ENCODE data around the gene TRIM6. TPM values are rescaled to one million over a fixed set of nuclear protein-coding genes. Genes with fewer than 3 reads are reported as not detected.
"Not testable (repeated sequence)": the region's sequence is repeated elsewhere in the genome, so short reads cannot be mapped to it uniquely, and the experiment has no call there.

The TRIM6 gene
- total RNA-seq, 2 donors from 2014 or later: 1.3 TPM

DNA sequence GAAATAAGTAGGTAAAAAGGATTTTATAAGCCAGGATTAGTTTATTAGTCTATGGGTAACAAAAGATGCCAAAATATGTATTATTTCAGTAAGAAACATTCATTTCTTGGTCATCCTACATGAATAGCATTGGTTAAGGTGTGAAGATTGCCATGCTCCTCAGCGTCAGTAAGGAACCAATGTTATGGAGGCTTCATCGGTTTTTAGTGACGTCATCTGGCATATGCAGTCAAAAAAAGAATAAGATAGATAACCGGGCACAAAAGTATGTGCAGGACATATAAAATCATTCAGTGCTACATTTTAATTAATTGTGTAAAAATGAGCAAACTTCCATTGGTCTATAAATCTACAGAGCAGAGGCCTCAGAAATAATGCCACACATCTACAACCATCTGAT, 59.0 kb downstream of the TRIM6 start:
- H3K4me1 ChIP-seq: no peaks in the 10 kb centered on the region
- TF ChIP-seq, protein P1, sequence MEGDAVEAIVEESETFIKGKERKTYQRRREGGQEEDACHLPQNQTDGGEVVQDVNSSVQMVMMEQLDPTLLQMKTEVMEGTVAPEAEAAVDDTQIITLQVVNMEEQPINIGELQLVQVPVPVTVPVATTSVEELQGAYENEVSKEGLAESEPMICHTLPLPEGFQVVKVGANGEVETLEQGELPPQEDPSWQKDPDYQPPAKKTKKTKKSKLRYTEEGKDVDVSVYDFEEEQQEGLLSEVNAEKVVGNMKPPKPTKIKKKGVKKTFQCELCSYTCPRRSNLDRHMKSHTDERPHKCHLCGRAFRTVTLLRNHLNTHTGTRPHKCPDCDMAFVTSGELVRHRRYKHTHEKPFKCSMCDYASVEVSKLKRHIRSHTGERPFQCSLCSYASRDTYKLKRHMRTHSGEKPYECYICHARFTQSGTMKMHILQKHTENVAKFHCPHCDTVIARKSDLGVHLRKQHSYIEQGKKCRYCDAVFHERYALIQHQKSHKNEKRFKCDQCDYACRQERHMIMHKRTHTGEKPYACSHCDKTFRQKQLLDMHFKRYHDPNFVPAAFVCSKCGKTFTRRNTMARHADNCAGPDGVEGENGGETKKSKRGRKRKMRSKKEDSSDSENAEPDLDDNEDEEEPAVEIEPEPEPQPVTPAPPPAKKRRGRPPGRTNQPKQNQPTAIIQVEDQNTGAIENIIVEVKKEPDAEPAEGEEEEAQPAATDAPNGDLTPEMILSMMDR (IDR thresholded peaks at IDR 0.05): no peak

GRCh38 chr11:5656956-5657355, 60.5 kb downstream of the TRIM6 start:
- not testable (repeated sequence) for H3K4me1 ChIP-seq; H3K27me3 ChIP-seq; H3K4me3 ChIP-seq; H3K36me3 ChIP-seq; DNase-seq (ENCODE audit: low spot score); H3K9me3 ChIP-seq; H3K27ac ChIP-seq

More for the DNA sequence above, 59.0 kb downstream of the TRIM6 start:
- Histone ChIP-seq H3K36me3 (no peaks in the 10 kb centered on the region), H3K27ac (no peak overlapping the region), H3K4me3 (no peak overlapping the region), H3K9me3 (peaks cover 0 to 12% of the 10 kb centered on the region in 2 donors), H3K27me3 (no peaks in the 10 kb centered on the region)
- no peak for DNase-seq (ENCODE audit: low spot score)

DNA sequence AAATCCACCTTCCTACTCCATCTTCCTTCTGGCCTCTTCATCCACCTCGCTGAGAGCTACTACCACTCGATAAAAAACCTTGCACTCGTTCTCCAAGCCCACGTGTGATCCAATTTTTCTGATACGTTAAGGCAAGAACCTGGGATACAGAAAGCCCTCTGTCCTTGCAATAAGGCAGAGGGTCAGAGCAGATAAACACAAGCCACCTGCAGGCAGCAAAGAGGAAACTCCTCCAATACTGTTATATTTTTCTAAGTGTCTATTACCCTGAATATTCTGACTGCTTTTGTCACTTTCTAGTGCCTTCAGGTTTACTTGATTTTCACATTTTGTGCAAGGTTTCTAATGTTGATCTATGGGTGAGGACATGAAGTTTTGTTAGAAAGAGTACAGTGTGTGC, 61.9 kb downstream of the TRIM6 start:
- no peak overlapping the region for H3K27ac ChIP-seq
- TF ChIP-seq, protein P1 (IDR thresholded peaks at IDR 0.05): no peak
- no peaks in the 10 kb centered on the region for H3K9me3 ChIP-seq
- no peak overlapping the region for H3K4me3 ChIP-seq
- DNase-seq (ENCODE audit: low spot score): no peak
- no peaks in the 10 kb centered on the region for H3K27me3 ChIP-seq
- H3K36me3 ChIP-seq: no peaks in the 10 kb centered on the region
- no peaks in the 10 kb centered on the region for H3K4me1 ChIP-seq

Other genes starting within 250 kb of the TRIM6 start
- not detected for gene OR51B6, start 245.1 kb upstream of the TRIM6 start, total RNA-seq
- gene OR51M1, start 212.8 kb upstream of the TRIM6 start, total RNA-seq: not detected
- not detected for gene OR51Q1, start 174.5 kb upstream of the TRIM6 start, total RNA-seq
- not detected for gene OR51I1, start 155.1 kb upstream of the TRIM6 start, total RNA-seq
- not detected for gene OR51I2, start 147.3 kb upstream of the TRIM6 start, total RNA-seq
- not detected for gene OR52D1, start 108.0 kb upstream of the TRIM6 start, total RNA-seq
- not detected for gene UBQLN3, start 86.7 kb upstream of the TRIM6 start, total RNA-seq
- under 1 TPM in 1 of 2 donors, not detected in 1; 0.30 TPM for gene UBQLNL, start 79.9 kb upstream of the TRIM6 start, total RNA-seq
- gene OR52H1, start 48.1 kb upstream of the TRIM6 start, total RNA-seq: not detected
- gene OR52B6, start 15.8 kb upstream of the TRIM6 start, total RNA-seq: not detected
- 1 to 10 TPM; 1.4 to 3.8 TPM for gene TRIM34, start 28.4 kb downstream of the TRIM6 start, total RNA-seq
- gene TRIM5, start 88.4 kb downstream of the TRIM6 start, total RNA-seq: 10 to 100 TPM in 1 of 2 donors, 1 to 10 TPM in 1; 7.9 to 10.0 TPM
- 10 to 100 TPM in 1 of 2 donors, 1 to 10 TPM in 1; 7.6 to 12.8 TPM for gene TRIM22, start 93.2 kb downstream of the TRIM6 start, total RNA-seq
- gene OR56B1, start 139.8 kb downstream of the TRIM6 start, total RNA-seq: not detected
- not detected for gene OR52N4, start 157.6 kb downstream of the TRIM6 start, total RNA-seq
- not detected for gene OR52N5, start 186.7 kb downstream of the TRIM6 start, total RNA-seq
- not detected for gene OR52N1, start 194.6 kb downstream of the TRIM6 start, total RNA-seq
- not detected for gene OR52N2, start 212.3 kb downstream of the TRIM6 start, total RNA-seq
- not detected for gene OR52E6, start 245.3 kb downstream of the TRIM6 start, total RNA-seq